ENCODE results near the gene RCVRN. TPM values are rescaled to one million over a fixed set of nuclear protein-coding genes. Genes with fewer than 3 reads are reported as not detected.

RCVRN gene
- total and polyA plus RNA-seq, 2 of the 13 experiments (the other 11 are each of a cell fraction or from before 2014, with no cell fraction given) = not detected

DNA sequence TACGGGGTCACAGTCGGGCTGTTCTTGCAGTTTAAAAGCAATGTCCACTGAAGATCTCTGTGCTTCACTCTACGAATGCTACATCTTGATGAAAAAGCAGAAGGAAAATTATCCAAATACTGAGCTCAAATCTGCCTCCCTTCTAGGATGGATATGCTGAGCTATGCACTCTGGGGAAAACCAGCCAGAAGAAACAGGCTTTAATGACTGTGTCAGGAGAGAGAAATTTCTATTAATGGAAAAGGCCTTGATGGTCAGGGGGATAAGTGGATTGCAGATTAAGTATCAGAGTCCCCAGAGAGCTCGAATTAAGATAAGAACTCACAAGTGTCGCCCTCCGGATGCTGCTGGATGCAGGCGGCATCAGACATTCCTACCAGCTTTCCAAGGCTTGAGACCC lies 39.6 kb upstream of the RCVRN start:
- Histone ChIP-seq H3K27me3 (ENCODE audit: control insufficient read depth in 1 of 2, insufficient read depth in 2 of 2, low read length in 2 of 2) (peaks cover 1 to 28% of the 10 kb centered on the region in 2 experiments; a peak in 3 of 5 replicates), H3K36me3 (replicated peaks in 1 of 2; ENCODE audit: control insufficient read depth in 1 of 2, insufficient read depth in 2 of 2, low read length in 2 of 2) (no peaks in the 10 kb centered on the region), H2AFZ (ENCODE audit: low read length) (no peak overlapping the region), H3K9me3 (ENCODE audit: low read length) (no peaks in the 10 kb centered on the region), H3K27ac (ENCODE audit: extremely low read length, insufficient read depth, low read length) (no peak overlapping the region), H3K4me1 (ENCODE audit: insufficient read depth, low read length) (no peaks in the 10 kb centered on the region), H3K4me2 (ENCODE audit: low read depth, low read length) (no peak overlapping the region), H3K79me2 (ENCODE audit: insufficient read depth, low read length) (no peaks in the 10 kb centered on the region), H3K4me3 (replicated peaks in 1 of 3; ENCODE audit: insufficient read depth in 1 of 3, low read depth in 2 of 3, low read length in 3 of 3) (no peak overlapping the region), H4K20me1 (ENCODE audit: insufficient read depth, low read length) (no peaks in the 10 kb centered on the region), H3K9ac (ENCODE audit: insufficient read depth, low read depth, low read length) (no peak overlapping the region)
- intact Hi-C loops (cut with micrococcal nuclease; ENCODE audit: unreplicated experiment) = no loop called here
- CTCF ChIA-PET (ENCODE audit: low intra/inter-chr PET ratio, low total read pairs) = no interaction called here
- FAIRE-seq = no peak
- ATAC-seq = no peak
- POLR2A ChIA-PET = no interaction called here
- BruUV-seq (replicated peaks) = no TSS peak
- 11% methylated on average over 6 of the region's 7 CpGs for WGBS (ENCODE audit: low lambda C conversion rate)
- TF ChIP-seq, protein P1, sequence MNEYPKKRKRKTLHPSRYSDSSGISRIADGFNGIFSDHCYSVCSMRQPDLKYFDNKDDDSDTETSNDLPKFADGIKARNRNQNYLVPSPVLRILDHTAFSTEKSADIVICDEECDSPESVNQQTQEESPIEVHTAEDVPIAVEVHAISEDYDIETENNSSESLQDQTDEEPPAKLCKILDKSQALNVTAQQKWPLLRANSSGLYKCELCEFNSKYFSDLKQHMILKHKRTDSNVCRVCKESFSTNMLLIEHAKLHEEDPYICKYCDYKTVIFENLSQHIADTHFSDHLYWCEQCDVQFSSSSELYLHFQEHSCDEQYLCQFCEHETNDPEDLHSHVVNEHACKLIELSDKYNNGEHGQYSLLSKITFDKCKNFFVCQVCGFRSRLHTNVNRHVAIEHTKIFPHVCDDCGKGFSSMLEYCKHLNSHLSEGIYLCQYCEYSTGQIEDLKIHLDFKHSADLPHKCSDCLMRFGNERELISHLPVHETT (CRISPR knock-in tag; conservative IDR thresholded peaks at IDR 0.05) = no peak
- TF ChIP-seq, protein P2, sequence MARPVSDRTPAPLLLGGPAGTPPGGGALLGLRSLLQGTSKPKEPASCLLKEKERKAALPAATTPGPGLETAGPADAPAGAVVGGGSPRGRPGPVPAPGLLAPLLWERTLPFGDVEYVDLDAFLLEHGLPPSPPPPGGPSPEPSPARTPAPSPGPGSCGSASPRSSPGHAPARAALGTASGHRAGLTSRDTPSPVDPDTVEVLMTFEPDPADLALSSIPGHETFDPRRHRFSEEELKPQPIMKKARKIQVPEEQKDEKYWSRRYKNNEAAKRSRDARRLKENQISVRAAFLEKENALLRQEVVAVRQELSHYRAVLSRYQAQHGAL (CRISPR knock-in tag; IDR thresholded peaks at IDR 0.05; ENCODE audit: not compliant biosample characterization) = no peak
- TF ChIP-seq BCL6 (CRISPR knock-in tag; IDR thresholded peaks at IDR 0.05) (no peak), TSC22D2 (CRISPR knock-in tag; IDR thresholded peaks at IDR 0.05; ENCODE audit: borderline replicate concordance) (no peak), ZNF562 (CRISPR knock-in tag; IDR thresholded peaks at IDR 0.05; ENCODE audit: borderline replicate concordance) (no peak), ELF4 (CRISPR knock-in tag; IDR thresholded peaks at IDR 0.05; ENCODE audit: borderline replicate concordance) (no peak)
- TF ChIP-seq, protein P3, sequence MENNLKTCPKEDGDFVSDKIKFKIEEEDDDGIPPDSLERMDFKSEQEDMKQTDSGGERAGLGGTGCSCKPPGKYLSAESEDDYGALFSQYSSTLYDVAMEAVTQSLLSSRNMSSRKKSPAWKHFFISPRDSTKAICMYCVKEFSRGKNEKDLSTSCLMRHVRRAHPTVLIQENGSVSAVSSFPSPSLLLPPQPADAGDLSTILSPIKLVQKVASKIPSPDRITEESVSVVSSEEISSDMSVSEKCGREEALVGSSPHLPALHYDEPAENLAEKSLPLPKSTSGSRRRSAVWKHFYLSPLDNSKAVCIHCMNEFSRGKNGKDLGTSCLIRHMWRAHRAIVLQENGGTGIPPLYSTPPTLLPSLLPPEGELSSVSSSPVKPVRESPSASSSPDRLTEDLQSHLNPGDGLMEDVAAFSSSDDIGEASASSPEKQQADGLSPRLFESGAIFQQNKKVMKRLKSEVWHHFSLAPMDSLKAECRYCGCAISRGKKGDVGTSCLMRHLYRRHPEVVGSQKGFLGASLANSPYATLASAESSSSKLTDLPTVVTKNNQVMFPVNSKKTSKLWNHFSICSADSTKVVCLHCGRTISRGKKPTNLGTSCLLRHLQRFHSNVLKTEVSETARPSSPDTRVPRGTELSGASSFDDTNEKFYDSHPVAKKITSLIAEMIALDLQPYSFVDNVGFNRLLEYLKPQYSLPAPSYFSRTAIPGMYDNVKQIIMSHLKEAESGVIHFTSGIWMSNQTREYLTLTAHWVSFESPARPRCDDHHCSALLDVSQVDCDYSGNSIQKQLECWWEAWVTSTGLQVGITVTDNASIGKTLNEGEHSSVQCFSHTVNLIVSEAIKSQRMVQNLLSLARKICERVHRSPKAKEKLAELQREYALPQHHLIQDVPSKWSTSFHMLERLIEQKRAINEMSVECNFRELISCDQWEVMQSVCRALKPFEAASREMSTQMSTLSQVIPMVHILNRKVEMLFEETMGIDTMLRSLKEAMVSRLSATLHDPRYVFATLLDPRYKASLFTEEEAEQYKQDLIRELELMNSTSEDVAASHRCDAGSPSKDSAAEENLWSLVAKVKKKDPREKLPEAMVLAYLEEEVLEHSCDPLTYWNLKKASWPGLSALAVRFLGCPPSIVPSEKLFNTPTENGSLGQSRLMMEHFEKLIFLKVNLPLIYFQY (CRISPR knock-in tag; IDR thresholded peaks at IDR 0.05; ENCODE audit: borderline replicate concordance) = no peak
- in situ Hi-C loops (cut with HindIII; ENCODE audit: extremely low pct_ligation_motif_present, low pct_unique_long_range_greater_than_20kb) = no loop called here
- no peak for DNase-seq (ENCODE audit: low spot score)

All from HepG2 (cell line).